K562 (cell line): ENCODE data around the gene SIGLEC6. TPM values are rescaled to one million over a fixed set of nuclear protein-coding genes. Genes with fewer than 3 reads are reported as not detected.
A peak's percentile ranks its signal among the peaks of the same experiment; 100 is the strongest.

ENCODE experiments used
- ATAC-seq: fragments of 200-7000 bp; cut with Tn5 transposase; 3 replicates; pipeline ENCODE4 v1.9.1; 2020; ENCODE audit warnings: moderate library complexity
- BruUV-seq: library from RNA; stranded (reverse); fragments of 400-500 nt; replicated peaks from 2 replicates; lab custom pipeline; 2021; lab: Mats Ljungman, UMichigan
- CTCF ChIA-PET: fragments of 300-600 bp; formaldehyde crosslinking; extraction: SDS; loops from one replicate; lab custom pipeline; 2021; ENCODE audit warnings: low intra/inter-chr PET ratio; lab: Yijun Ruan, JAX
- POLR2A ChIA-PET: fragments of 300-600, 350-650 bp; sonication (Branson Sonifier 250); formaldehyde crosslinking; extraction: SDS; loops from one replicate; lab custom pipeline; 2021; ENCODE audit warnings: antibody characterized with exemption, inconsistent platforms; lab: Yijun Ruan, JAX
- DNase-seq, 4 experiments: peaks; one replicate each; pipeline versions ENCODE4 v3.0.0 to v3.0.0-alpha.2; 2011 to 2018; ENCODE audit warnings: low spot score in 3 of 4, mixed read lengths in 3 of 4; ENCODE audit errors: extremely low read depth in 1 of 4
- FAIRE-seq: peaks from 2 replicates; lab custom pipeline; 2011; peaks lifted over from hg19 to GRCh38; lab: Jason Lieb, UNC
- H2AFZ ChIP-seq: 2 replicates; pipeline ENCODE4 v1.6.0; 2011; ENCODE audit warnings: low read depth, low read length, control low read depth, inconsistent platforms
- H3K27ac ChIP-seq: fragments of 200-600 bp; 3 replicates; pipeline ENCODE4 v1.8.0; 2011; ENCODE audit warnings: low read depth, mild to moderate bottlenecking, control low read depth, inconsistent platforms, low read length, moderate library complexity, mixed read lengths; ENCODE audit errors: extremely low read depth
- H3K27me3 ChIP-seq, 2 experiments: fragments of 300-600 bp in 1 of 2; 2 replicates in 1 of 2; 3 replicates in 1 of 2; pipeline versions ENCODE4 v1.6.0 to v1.8.0; 2011; ENCODE audit warnings: inconsistent platforms in 2 of 2, low read length in 2 of 2, mild to moderate bottlenecking in 1 of 2, mixed read lengths in 1 of 2, moderate library complexity in 1 of 2; ENCODE audit not compliant: control insufficient read depth in 2 of 2, insufficient read depth in 2 of 2
- H3K36me3 ChIP-seq: fragments of 300-600 bp; 3 replicates; pipeline ENCODE4 v1.8.0; 2011; ENCODE audit warnings: mild to moderate bottlenecking, low read length, inconsistent platforms; ENCODE audit not compliant: control insufficient read depth, insufficient read depth
- H3K4me1 ChIP-seq, 2 experiments: fragments of 200-600 bp in 1 of 2; replicated peaks in 1 of 2; 2 replicates in 1 of 2; 3 replicates in 1 of 2; pipeline versions ENCODE4 v1.5.1 to v1.8.0; 2011; ENCODE audit warnings: inconsistent platforms in 2 of 2, low read length in 2 of 2, mild to moderate bottlenecking in 1 of 2, mixed read lengths in 1 of 2, moderate library complexity in 1 of 2; ENCODE audit not compliant: control insufficient read depth in 2 of 2, insufficient read depth in 2 of 2
- H3K4me2 ChIP-seq: 2 replicates; pipeline ENCODE4 v1.6.1; 2011; ENCODE audit warnings: low read length, control low read depth, inconsistent platforms, mixed read lengths; ENCODE audit not compliant: insufficient read depth
- H3K4me3 ChIP-seq: fragments of 200-600 bp; sonication (generic), shearing (Covaris generic); 2 replicates; pipeline ENCODE4 v1.5.1; 2016; ENCODE audit warnings: control low read depth, inconsistent platforms
- H3K79me2 ChIP-seq: fragments of 200-600 bp; 3 replicates; pipeline ENCODE4 v1.8.0; 2011; ENCODE audit warnings: low read length, inconsistent platforms; ENCODE audit not compliant: control insufficient read depth, insufficient read depth
- H3K9ac ChIP-seq, 2 experiments: 2 replicates each; pipeline versions ENCODE4 v1.6.0 to v1.6.1; 2011; ENCODE audit warnings: low read depth in 2 of 2, low read length in 2 of 2, control low read depth in 1 of 2, inconsistent platforms in 1 of 2, mild to moderate bottlenecking in 1 of 2, mixed read lengths in 1 of 2; ENCODE audit not compliant: insufficient read depth in 1 of 2
- H3K9me1 ChIP-seq: one replicate; pipeline ENCODE4 v1.6.0; 2011; ENCODE audit warnings: inconsistent platforms, mild to moderate bottlenecking, low read length, moderate library complexity; ENCODE audit not compliant: control insufficient read depth, insufficient read depth
- H3K9me3 ChIP-seq: replicated peaks from 2 replicates; pipeline ENCODE4 v1.5.1; 2011; ENCODE audit warnings: low read depth, low read length, inconsistent platforms; ENCODE audit not compliant: control insufficient read depth, insufficient read depth
- H4K20me1 ChIP-seq: replicated peaks from 2 replicates; pipeline ENCODE4 v1.6.1; 2011; ENCODE audit warnings: low read length, inconsistent platforms, mixed read lengths; ENCODE audit not compliant: control insufficient read depth, insufficient read depth
- SMAD4 ChIP-seq: fragments of 250-450 bp; sonication (Bioruptor Pico); conservative IDR thresholded peaks from 2 replicates; pipeline ENCODE4 v1.8.0; 2021; ENCODE audit warnings: inconsistent platforms, mild to moderate bottlenecking, moderate library complexity
- SMARCE1 ChIP-seq: fragments of 450-650 bp; IDR thresholded peaks from 2 replicates; pipeline ENCODE4 v1.7.1; 2016; ENCODE audit warnings: mild to moderate bottlenecking
- ZNF311 ChIP-seq: fragments of 250-450 bp; sonication (Bioruptor Pico); IDR thresholded peaks from 2 replicates; pipeline ENCODE4 v1.4.0; 2020; ENCODE audit warnings: mild to moderate bottlenecking, moderate library complexity
- ZNF668 ChIP-seq: fragments of 250-450 bp; sonication (Bioruptor Pico); IDR thresholded peaks from 2 replicates; pipeline ENCODE4 v1.8.0; 2022; ENCODE audit warnings: mild to moderate bottlenecking, inconsistent platforms
- ZNF79 ChIP-seq: fragments of 250-450 bp; sonication (Bioruptor Pico); IDR thresholded peaks from 2 replicates; pipeline ENCODE4 v1.4.0; 2020; ENCODE audit warnings: low read depth, mild to moderate bottlenecking, moderate library complexity
- WGBS: fragments of 100-300 bp; shearing (Covaris generic); methylation state at CpG from one replicate; pipeline ENCODE4 v1.1.6; 2016; ENCODE audit warnings: low coverage, mixed read lengths; ENCODE audit not compliant: insufficient coverage; ENCODE audit errors: missing lambda C conversion rate; 5-methylcytosine and 5-hydroxymethylcytosine counted together
- in situ Hi-C: fragments of 300-500 bp; cut with MboI; formaldehyde crosslinking; loops from 4 replicates; pipeline ENCODE4 v1.15.0; 2018; ENCODE audit warnings: inconsistent platforms, mixed read lengths
- intact Hi-C: fragments of 100-400 bp; cut with micrococcal nuclease; formaldehyde crosslinking; loops from 2 replicates; pipeline ENCODE4 v1.14.2; 2022
- polyA plus RNA-seq, 8 experiments: library from polyadenylated mRNA; depleted of rRNA in 4 of 8; stranded (reverse) in 5 of 8; unstranded in 3 of 8; fragments of >200 nt; fragmentation: Nextera tagmentation in 2 of 8; fragmentation: Illumina TruSeq in 1 of 8; extraction: Ambion mirVana in 2 of 8; extraction: Trizol in 1 of 8; gene quantifications; 2 replicates each; pipeline versions ENCODE4 v1.2.1 to v1.2.3, GENCODE V29; 2011 to 2014; ENCODE audit warnings: inconsistent platforms in 1 of 8, missing spikeins in 1 of 8
- total RNA-seq, 7 experiments: library from RNA; depleted of rRNA in 6 of 7; stranded (reverse); fragments of >200 nt in 6 of 7; fragmentation: Illumina TruSeq in 2 of 7; extraction: Trizol in 2 of 7; gene quantifications; 2 replicates each; pipeline versions ENCODE4 v1.2.1 to v1.2.3, GENCODE V29; 2011 to 2021; ENCODE audit warnings: low replicate concordance in 1 of 7
- TF ChIP-seq, protein P1 (sequence below): fragments of 450-650 bp; IDR thresholded peaks from 2 replicates; pipeline ENCODE4 v1.6.1; 2017; ENCODE audit warnings: antibody characterized with exemption, mild to moderate bottlenecking
- TF ChIP-seq, protein P2 (sequence below), 2 experiments: fragments of 250-450 bp in 1 of 2; fragments of 450-650 bp in 1 of 2; sonication (Bioruptor Pico) in 1 of 2; IDR thresholded peaks; 2 replicates each; pipeline versions ENCODE4 v1.6.1 to v1.8.0; 2016 to 2021; ENCODE audit warnings: mild to moderate bottlenecking in 2 of 2, moderate library complexity in 2 of 2, missing compliant biosample characterization in 1 of 2, missing genetic modification characterization in 1 of 2
- TF ChIP-seq, protein P3 (sequence below): fragments of 250-450 bp; sonication (Bioruptor Pico); IDR thresholded peaks from 2 replicates; pipeline ENCODE4 v1.5.0; 2021; ENCODE audit warnings: mild to moderate bottlenecking, borderline replicate concordance
- TF ChIP-seq, protein P4 (sequence below): fragments of 200-400 bp; formaldehyde crosslinking; IDR thresholded peaks from 2 replicates; pipeline ENCODE4 v1.6.1; 2017; ENCODE audit warnings: mild to moderate bottlenecking, low read depth, low read length, moderate library complexity
- TF ChIP-seq, protein P5 (sequence below): fragments of 450-650 bp; formaldehyde crosslinking; IDR thresholded peaks from 2 replicates; pipeline ENCODE4 v1.4.0; 2022; ENCODE audit warnings: mild to moderate bottlenecking, moderate library complexity

SIGLEC6 gene
- total and polyA plus RNA-seq, 9 of the 15 experiments (the other 6 are each of a cell fraction or from before 2014, with no cell fraction given), result 0.03 to 17.5 (median 0.71) TPM

DNA sequence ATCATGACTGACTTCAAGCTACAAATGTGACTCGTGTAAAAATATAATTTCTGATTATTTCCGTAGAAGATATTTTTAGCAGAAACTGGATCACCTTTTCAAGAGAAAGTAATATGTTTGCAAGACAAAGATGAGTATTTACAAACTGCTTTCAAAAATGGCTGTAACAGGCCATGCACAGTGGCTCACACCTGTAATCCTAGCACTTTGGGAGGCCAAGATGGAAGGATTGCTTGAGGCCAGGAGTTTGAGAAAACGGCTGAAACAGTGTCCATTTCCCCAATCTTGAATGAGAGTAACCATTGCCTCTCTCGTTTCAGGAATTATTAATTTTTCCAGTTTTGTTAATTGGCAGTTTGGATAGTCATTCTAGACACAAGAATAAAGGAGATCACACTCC, 36.1 kb upstream of the SIGLEC6 start:
- Histone ChIP-seq H3K36me3 (peaks cover 1% of the 10 kb centered on the region; the same call in 1 of the 3 replicates), H2AFZ (peak overlapping the region; percentile 79), H3K4me3 (no peak overlapping the region), H3K4me1 (peaks cover 14 to 58% of the 10 kb centered on the region in 2 experiments; a peak in 4 of 5 replicates), H3K9ac (peak overlapping the region in 1 of 2 experiments; percentile 38; a peak in 1 of 4 replicates), H3K9me1 (no peaks in the 10 kb centered on the region), H3K4me2 (peak overlapping the region; percentile 30; the same call in 1 of the 2 replicates), H3K27ac (peak overlapping the region; percentile 59), H4K20me1 (no peaks in the 10 kb centered on the region), H3K79me2 (peaks cover 16% of the 10 kb centered on the region), H3K27me3 (no peaks in the 10 kb centered on the region), H3K9me3 (no peaks in the 10 kb centered on the region)
- FAIRE-seq (no peak), ATAC-seq (no peak), DNase-seq (no peak)
- ChIA-PET POLR2A (interaction anchor here (0.7 to 2.5 kb wide), 3 partner anchors 17 to 21 kb away, joined by 3 to 15 read pairs (median 3); no protein-coding TSS in a partner anchor), CTCF (no interaction called here)
- BruUV-seq, result no TSS peak
- in situ Hi-C loops (loop anchor here (10.0 kb wide), 1 partner anchor 93 kb away; the partner anchor contains the start of gene CEACAM18), intact Hi-C loops (loop anchor here (2.0 to 5.0 kb wide), 2 partner anchors 15 to 95 kb away; no protein-coding TSS in a partner anchor)
- WGBS, result 37% methylated on average over 4 of the region's 4 CpGs
- TF ChIP-seq, protein P1, sequence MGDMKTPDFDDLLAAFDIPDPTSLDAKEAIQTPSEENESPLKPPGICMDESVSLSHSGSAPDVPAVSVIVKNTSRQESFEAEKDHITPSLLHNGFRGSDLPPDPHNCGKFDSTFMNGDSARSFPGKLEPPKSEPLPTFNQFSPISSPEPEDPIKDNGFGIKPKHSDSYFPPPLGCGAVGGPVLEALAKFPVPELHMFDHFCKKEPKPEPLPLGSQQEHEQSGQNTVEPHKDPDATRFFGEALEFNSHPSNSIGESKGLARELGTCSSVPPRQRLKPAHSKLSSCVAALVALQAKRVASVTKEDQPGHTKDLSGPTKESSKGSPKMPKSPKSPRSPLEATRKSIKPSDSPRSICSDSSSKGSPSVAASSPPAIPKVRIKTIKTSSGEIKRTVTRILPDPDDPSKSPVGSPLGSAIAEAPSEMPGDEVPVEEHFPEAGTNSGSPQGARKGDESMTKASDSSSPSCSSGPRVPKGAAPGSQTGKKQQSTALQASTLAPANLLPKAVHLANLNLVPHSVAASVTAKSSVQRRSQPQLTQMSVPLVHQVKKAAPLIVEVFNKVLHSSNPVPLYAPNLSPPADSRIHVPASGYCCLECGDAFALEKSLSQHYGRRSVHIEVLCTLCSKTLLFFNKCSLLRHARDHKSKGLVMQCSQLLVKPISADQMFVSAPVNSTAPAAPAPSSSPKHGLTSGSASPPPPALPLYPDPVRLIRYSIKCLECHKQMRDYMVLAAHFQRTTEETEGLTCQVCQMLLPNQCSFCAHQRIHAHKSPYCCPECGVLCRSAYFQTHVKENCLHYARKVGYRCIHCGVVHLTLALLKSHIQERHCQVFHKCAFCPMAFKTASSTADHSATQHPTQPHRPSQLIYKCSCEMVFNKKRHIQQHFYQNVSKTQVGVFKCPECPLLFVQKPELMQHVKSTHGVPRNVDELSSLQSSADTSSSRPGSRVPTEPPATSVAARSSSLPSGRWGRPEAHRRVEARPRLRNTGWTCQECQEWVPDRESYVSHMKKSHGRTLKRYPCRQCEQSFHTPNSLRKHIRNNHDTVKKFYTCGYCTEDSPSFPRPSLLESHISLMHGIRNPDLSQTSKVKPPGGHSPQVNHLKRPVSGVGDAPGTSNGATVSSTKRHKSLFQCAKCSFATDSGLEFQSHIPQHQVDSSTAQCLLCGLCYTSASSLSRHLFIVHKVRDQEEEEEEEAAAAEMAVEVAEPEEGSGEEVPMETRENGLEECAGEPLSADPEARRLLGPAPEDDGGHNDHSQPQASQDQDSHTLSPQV, result peak; percentile 77; the same call in 1 of the 2 replicates
- TF ChIP-seq, protein P2, sequence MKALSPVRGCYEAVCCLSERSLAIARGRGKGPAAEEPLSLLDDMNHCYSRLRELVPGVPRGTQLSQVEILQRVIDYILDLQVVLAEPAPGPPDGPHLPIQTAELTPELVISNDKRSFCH (CRISPR knock-in tag; IDR thresholded peaks at IDR 0.05), result no peak
- TF ChIP-seq, protein P2 (tag; IDR thresholded peaks at IDR 0.05), result peak; percentile 61; the same call in 1 of the 2 replicates
- TF ChIP-seq SMAD4 (CRISPR knock-in tag) (0 out of 2 replicates have a peak, but pooled peaks have one; percentile 33), ZNF79 (CRISPR knock-in tag) (0 out of 2 replicates have a peak, but pooled peaks have one; percentile 30), ZNF311 (CRISPR knock-in tag) (peak; percentile 55), ZNF668 (CRISPR knock-in tag) (peak; percentile 52; the same call in 1 of the 2 replicates), SMARCE1 (no peak)
- TF ChIP-seq, protein P3, sequence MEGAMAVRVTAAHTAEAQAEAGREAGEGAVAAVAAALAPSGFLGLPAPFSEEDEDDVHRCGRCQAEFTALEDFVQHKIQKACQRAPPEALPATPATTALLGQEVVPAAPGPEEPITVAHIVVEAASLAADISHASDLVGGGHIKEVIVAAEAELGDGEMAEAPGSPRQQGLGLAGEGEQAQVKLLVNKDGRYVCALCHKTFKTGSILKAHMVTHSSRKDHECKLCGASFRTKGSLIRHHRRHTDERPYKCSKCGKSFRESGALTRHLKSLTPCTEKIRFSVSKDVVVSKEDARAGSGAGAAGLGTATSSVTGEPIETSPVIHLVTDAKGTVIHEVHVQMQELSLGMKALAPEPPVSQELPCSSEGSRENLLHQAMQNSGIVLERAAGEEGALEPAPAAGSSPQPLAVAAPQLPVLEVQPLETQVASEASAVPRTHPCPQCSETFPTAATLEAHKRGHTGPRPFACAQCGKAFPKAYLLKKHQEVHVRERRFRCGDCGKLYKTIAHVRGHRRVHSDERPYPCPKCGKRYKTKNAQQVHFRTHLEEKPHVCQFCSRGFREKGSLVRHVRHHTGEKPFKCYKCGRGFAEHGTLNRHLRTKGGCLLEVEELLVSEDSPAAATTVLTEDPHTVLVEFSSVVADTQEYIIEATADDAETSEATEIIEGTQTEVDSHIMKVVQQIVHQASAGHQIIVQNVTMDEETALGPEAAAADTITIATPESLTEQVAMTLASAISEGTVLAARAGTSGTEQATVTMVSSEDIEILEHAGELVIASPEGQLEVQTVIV (CRISPR knock-in tag), result 0 out of 2 replicates have a peak, but pooled peaks have one; percentile 28
- TF ChIP-seq, protein P4, sequence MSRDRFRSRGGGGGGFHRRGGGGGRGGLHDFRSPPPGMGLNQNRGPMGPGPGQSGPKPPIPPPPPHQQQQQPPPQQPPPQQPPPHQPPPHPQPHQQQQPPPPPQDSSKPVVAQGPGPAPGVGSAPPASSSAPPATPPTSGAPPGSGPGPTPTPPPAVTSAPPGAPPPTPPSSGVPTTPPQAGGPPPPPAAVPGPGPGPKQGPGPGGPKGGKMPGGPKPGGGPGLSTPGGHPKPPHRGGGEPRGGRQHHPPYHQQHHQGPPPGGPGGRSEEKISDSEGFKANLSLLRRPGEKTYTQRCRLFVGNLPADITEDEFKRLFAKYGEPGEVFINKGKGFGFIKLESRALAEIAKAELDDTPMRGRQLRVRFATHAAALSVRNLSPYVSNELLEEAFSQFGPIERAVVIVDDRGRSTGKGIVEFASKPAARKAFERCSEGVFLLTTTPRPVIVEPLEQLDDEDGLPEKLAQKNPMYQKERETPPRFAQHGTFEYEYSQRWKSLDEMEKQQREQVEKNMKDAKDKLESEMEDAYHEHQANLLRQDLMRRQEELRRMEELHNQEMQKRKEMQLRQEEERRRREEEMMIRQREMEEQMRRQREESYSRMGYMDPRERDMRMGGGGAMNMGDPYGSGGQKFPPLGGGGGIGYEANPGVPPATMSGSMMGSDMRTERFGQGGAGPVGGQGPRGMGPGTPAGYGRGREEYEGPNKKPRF, result no peak
- TF ChIP-seq, protein P5, sequence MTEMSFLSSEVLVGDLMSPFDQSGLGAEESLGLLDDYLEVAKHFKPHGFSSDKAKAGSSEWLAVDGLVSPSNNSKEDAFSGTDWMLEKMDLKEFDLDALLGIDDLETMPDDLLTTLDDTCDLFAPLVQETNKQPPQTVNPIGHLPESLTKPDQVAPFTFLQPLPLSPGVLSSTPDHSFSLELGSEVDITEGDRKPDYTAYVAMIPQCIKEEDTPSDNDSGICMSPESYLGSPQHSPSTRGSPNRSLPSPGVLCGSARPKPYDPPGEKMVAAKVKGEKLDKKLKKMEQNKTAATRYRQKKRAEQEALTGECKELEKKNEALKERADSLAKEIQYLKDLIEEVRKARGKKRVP (CRISPR knock-in tag), result no peak
